Suprapubic skin (tissue), 4 donors: ENCODE measurements around the gene PWP1. TPM values are rescaled to one million over a fixed set of nuclear protein-coding genes. Genes with fewer than 3 reads are reported as not detected.

Source experiments
- DNase-seq, 2 donors: peaks; one replicate each; pipeline ENCODE4 v3.0.0-alpha.2; 2019; ENCODE audit warnings: low spot score in 2 of 2
- H3K27ac ChIP-seq: fragments of 200-600 bp; sonication (generic); one replicate; pipeline ENCODE4 v1.5.1; 2019
- H3K27me3 ChIP-seq: fragments of 200-600 bp; sonication (generic); one replicate; pipeline ENCODE4 v1.5.1; 2019
- H3K36me3 ChIP-seq: fragments of 200-600 bp; sonication (generic); one replicate; pipeline ENCODE4 v1.5.1; 2019
- H3K4me1 ChIP-seq: fragments of 200-600 bp; sonication (generic); one replicate; pipeline ENCODE4 v1.5.1; 2019
- H3K4me3 ChIP-seq: fragments of 200-600 bp; sonication (generic); one replicate; pipeline ENCODE4 v1.5.1; 2019; ENCODE audit warnings: mild to moderate bottlenecking
- H3K9me3 ChIP-seq: fragments of 200-600 bp; sonication (generic); one replicate; pipeline ENCODE4 v1.5.1; 2019
- CTCF ChIP-seq, 2 donors: fragments of 200-600 bp in 1 of 2; fragments of 450-650 bp in 1 of 2; sonication (generic) in 1 of 2; IDR thresholded peaks; one replicate each; pipeline ENCODE4 v1.5.1; 2016 to 2019; ENCODE audit warnings: antibody characterized with exemption in 2 of 2, mild to moderate bottlenecking in 1 of 2, moderate library complexity in 1 of 2
- EP300 ChIP-seq: sonication (generic); formaldehyde crosslinking; IDR thresholded peaks from one replicate; pipeline ENCODE4 v1.6.1; 2017; ENCODE audit warnings: antibody characterized with exemption
- POLR2A ChIP-seq, 2 donors: fragments of 450-650 bp; IDR thresholded peaks; one replicate each; pipeline ENCODE4 v1.6.1; 2017; ENCODE audit warnings: antibody characterized with exemption in 2 of 2, mild to moderate bottlenecking in 2 of 2, moderate library complexity in 2 of 2
- POLR2AphosphoS5 ChIP-seq, 3 donors: sonication (generic); formaldehyde crosslinking; IDR thresholded peaks; one replicate each; pipeline ENCODE4 v1.6.1; 2017; ENCODE audit warnings: antibody characterized with exemption in 3 of 3
- WGBS: methylation state at CpG from one replicate; pipeline ENCODE4 v1.1.5; 2018; 5-methylcytosine and 5-hydroxymethylcytosine counted together
- total RNA-seq, 4 donors: library from RNA; depleted of rRNA; stranded (reverse); fragments of >200 nt; gene quantifications; one replicate each; pipeline ENCODE4 v1.1.0, GENCODE V29; 2016

PWP1 gene
- total RNA-seq, 4 donors from 2014 or later, result 50.7 to 97.7 (median 64.6) TPM

GRCh38 chr12:107761502-107761904 lies 75.9 kb downstream of the PWP1 start:
- Histone ChIP-seq H3K27me3 (no peaks in the 10 kb centered on the region), H3K4me3 (peak overlapping the region; percentile 92), H3K9me3 (no peaks in the 10 kb centered on the region), H3K36me3 (peaks cover 10% of the 10 kb centered on the region), H3K4me1 (peaks cover 27% of the 10 kb centered on the region), H3K27ac (peak overlapping the region; percentile 50)
- no peak for TF ChIP-seq CTCF (IDR thresholded peaks at IDR 0.05)
- no peak for TF ChIP-seq POLR2A (IDR thresholded peaks at IDR 0.05)
- no peak for TF ChIP-seq EP300
- TF ChIP-seq POLR2AphosphoS5 (IDR thresholded peaks at IDR 0.05), result no peak
- WGBS, result 3% methylated on average over 12 of the region's 12 CpGs
- DNase-seq, result no peak

Other genes with a start within 250 kb of the PWP1 start
- 10 to 100 TPM; 21.4 to 43.5 (median 26.9) TPM for gene PRDM4, start 75.3 kb downstream of the PWP1 start, total RNA-seq
- under 1 TPM in 2 of 4 donors, not detected in 2; 0.21 to 0.42 TPM for gene ASCL4, start 88.9 kb downstream of the PWP1 start, total RNA-seq